ENCODE data around the gene TJP1.
"Not testable (repeated sequence)": the region's sequence is repeated elsewhere in the genome, so short reads cannot be mapped to it uniquely, and the experiment has no call there.

TJP1 gene

GRCh38 chr15:29734917-29735572 is 87.2 kb downstream of the TJP1 start:
- TF ChIP-seq CTCF (IDR thresholded peaks at IDR 0.05; ENCODE audit: low read depth, low read length) = no peak
- DNase-seq (ENCODE audit: extremely low read depth, low read depth) = no peak

- no peak for DNase-seq (ENCODE audit: extremely low read depth, low read depth)
- no peak for TF ChIP-seq CTCF (IDR thresholded peaks at IDR 0.05; ENCODE audit: low read depth, low read length)
These were observed 90.4 kb downstream of the TJP1 start for GRCh38 chr15:29731865-29732264.

GRCh38 chr15:29730471-29730870 is 91.8 kb downstream of the TJP1 start:
- not testable (repeated sequence) for DNase-seq (ENCODE audit: extremely low read depth, low read depth)

- no peak for TF ChIP-seq CTCF (IDR thresholded peaks at IDR 0.05; ENCODE audit: low read depth, low read length)
- no peak for DNase-seq (ENCODE audit: extremely low read depth, low read depth)
These were observed 93.8 kb downstream of the TJP1 start for GRCh38 chr15:29728418-29728817.

GRCh38 chr15:29727871-29728270 is 94.4 kb downstream of the TJP1 start:
- no peak for DNase-seq (ENCODE audit: extremely low read depth, low read depth)
- TF ChIP-seq CTCF (IDR thresholded peaks at IDR 0.05; ENCODE audit: low read depth, low read length) = no peak

GRCh38 chr15:29726553-29726952 is 95.7 kb downstream of the TJP1 start:
- TF ChIP-seq CTCF (IDR thresholded peaks at IDR 0.05; ENCODE audit: low read depth, low read length) = no peak
- no peak for DNase-seq (ENCODE audit: extremely low read depth, low read depth)

GRCh38 chr15:29724026-29724425 is 98.2 kb downstream of the TJP1 start:
- TF ChIP-seq CTCF (IDR thresholded peaks at IDR 0.05; ENCODE audit: low read depth, low read length) = no peak
- DNase-seq (ENCODE audit: extremely low read depth, low read depth) = no peak

GRCh38 chr15:29713784-29714183 is 108.5 kb downstream of the TJP1 start:
- TF ChIP-seq CTCF (IDR thresholded peaks at IDR 0.05; ENCODE audit: low read depth, low read length) = no peak
- no peak for DNase-seq (ENCODE audit: extremely low read depth, low read depth)
